OCI-LY3 (cell line): Measurements from ENCODE around the gene KIF17.
"Not testable (repeated sequence)": the region's sequence is repeated elsewhere in the genome, so short reads cannot be mapped to it uniquely, and the experiment has no call there.

Experiments
- H2AFZ ChIP-seq: fragments of 200-600, 300-600 bp; shearing (Covaris generic); 2 replicates; pipeline ENCODE4 v1.6.0; 2014; ENCODE audit warnings: antibody characterized with exemption, low read depth, low read length
- H3K27ac ChIP-seq: fragments of 200-600, 300-600 bp; sonication (generic); 2 replicates; pipeline ENCODE4 v1.5.1; 2014; ENCODE audit warnings: mild to moderate bottlenecking, low read length, moderate library complexity, mixed read lengths
- H3K27me3 ChIP-seq: fragments of 200-600, 300-600 bp; sonication (generic); 2 replicates; pipeline ENCODE4 v1.6.1; 2014; ENCODE audit warnings: low read depth, low read length, mixed read lengths
- H3K36me3 ChIP-seq: fragments of 200-600, 300-600 bp; sonication (generic); replicated peaks from 2 replicates; pipeline ENCODE3; 2014; ENCODE audit warnings: low read depth, low read length, mixed read lengths
- H3K4me1 ChIP-seq: fragments of 300-600, 200-600 bp; sonication (generic); 2 replicates; pipeline ENCODE4 v1.6.1; 2014; ENCODE audit warnings: low read length, mixed read lengths
- H3K4me2 ChIP-seq: fragments of 200-600, 300-600 bp; sonication (generic); 2 replicates; pipeline ENCODE4 v1.6.1; 2014; ENCODE audit warnings: low read length, mixed read lengths
- H3K4me3 ChIP-seq: fragments of 300-600, 200-600 bp; sonication (generic); 2 replicates; pipeline ENCODE4 v1.5.1; 2014; ENCODE audit warnings: antibody characterized with exemption, mild to moderate bottlenecking, low read length, moderate library complexity
- H3K79me2 ChIP-seq: fragments of 300-600, 200-600 bp; shearing (Covaris generic); 2 replicates; pipeline ENCODE4 v1.6.1; 2014; ENCODE audit warnings: mild to moderate bottlenecking, low read length, mixed read lengths
- H3K9ac ChIP-seq: fragments of 300-600, 200-600 bp; shearing (Covaris generic); 2 replicates; pipeline ENCODE4 v1.6.0; 2014; ENCODE audit warnings: mild to moderate bottlenecking, low read length, moderate library complexity
- H3K9me3 ChIP-seq: fragments of 200-600, 300-600 bp; shearing (Covaris generic); 2 replicates; pipeline ENCODE4 v1.6.1; 2014; ENCODE audit warnings: low read length, mixed read lengths; ENCODE audit not compliant: insufficient read depth
- H4K20me1 ChIP-seq: fragments of 200-600, 300-600 bp; sonication (generic); 2 replicates; pipeline ENCODE4 v1.6.1; 2016; ENCODE audit warnings: low read length, mixed read lengths; ENCODE audit not compliant: insufficient read depth
- EZH2phosphoT487 ChIP-seq: fragments of 200-600 bp; shearing (Covaris generic); IDR thresholded peaks from 2 replicates; pipeline ENCODE4 v1.6.1; 2018; ENCODE audit warnings: antibody characterized with exemption, mixed run types, low read depth
- TF ChIP-seq, protein P1 (sequence below): fragments of 200-600, 300-600 bp; sonication (generic); IDR thresholded peaks from 2 replicates; pipeline ENCODE4 v1.5.1; 2014; ENCODE audit warnings: antibody characterized with exemption, low read length, low read depth

The KIF17 gene

DNA sequence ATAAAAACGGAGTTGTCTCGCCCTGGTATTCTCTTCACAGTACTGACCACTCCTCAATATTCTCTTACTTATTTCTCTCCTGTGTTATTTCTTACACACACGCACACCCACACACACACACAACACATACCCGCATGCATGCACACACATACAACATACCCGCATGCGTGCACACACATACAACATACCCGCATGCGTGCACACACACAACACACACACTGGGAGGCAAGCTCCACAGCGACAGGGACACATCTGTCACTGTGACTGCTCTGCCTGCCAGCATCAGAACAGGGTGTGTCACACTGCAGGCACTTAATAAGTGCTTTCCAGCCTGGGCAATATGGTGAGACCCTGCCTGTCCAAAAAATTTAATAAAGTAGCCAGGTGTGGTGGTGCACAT is 35.8 kb downstream of the KIF17 start:
- Histone ChIP-seq H3K27ac (no peak overlapping the region), H3K9ac (no peak overlapping the region), H3K4me1 (peaks cover 8% of the 10 kb centered on the region), H3K27me3 (0 out of 2 replicates have a peak, but pooled peaks cover 4% of the 10 kb centered on the region), H2AFZ (no peak overlapping the region), H3K4me2 (no peak overlapping the region), H3K79me2 (no peaks in the 10 kb centered on the region), H4K20me1 (no peaks in the 10 kb centered on the region), H3K36me3 (no peaks in the 10 kb centered on the region), H3K4me3 (no peak overlapping the region), H3K9me3 (no peaks in the 10 kb centered on the region)
- TF ChIP-seq, protein P1, sequence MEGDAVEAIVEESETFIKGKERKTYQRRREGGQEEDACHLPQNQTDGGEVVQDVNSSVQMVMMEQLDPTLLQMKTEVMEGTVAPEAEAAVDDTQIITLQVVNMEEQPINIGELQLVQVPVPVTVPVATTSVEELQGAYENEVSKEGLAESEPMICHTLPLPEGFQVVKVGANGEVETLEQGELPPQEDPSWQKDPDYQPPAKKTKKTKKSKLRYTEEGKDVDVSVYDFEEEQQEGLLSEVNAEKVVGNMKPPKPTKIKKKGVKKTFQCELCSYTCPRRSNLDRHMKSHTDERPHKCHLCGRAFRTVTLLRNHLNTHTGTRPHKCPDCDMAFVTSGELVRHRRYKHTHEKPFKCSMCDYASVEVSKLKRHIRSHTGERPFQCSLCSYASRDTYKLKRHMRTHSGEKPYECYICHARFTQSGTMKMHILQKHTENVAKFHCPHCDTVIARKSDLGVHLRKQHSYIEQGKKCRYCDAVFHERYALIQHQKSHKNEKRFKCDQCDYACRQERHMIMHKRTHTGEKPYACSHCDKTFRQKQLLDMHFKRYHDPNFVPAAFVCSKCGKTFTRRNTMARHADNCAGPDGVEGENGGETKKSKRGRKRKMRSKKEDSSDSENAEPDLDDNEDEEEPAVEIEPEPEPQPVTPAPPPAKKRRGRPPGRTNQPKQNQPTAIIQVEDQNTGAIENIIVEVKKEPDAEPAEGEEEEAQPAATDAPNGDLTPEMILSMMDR: no peak
- no peak for TF ChIP-seq EZH2phosphoT487

DNA sequence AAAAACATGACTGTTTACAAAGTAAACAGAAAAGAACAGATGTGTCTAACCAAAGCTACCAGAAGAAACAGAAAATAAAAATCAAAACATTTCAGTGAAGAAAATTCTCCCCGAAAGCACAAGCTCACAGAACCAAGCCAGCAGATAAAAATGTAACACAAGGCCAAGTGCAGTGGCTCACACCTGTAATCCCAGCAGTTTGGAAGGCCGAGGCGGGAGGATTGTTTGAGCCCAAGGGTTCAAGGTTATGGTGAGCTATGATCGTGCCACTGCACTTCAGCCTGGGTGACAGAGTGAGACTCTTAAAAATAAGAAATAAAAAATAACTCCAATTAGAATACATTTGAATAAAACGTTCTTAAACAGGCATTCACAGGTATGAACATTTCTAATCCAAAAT is 37.5 kb downstream of the KIF17 start:
- Histone ChIP-seq H3K79me2 (no peaks in the 10 kb centered on the region), H3K4me2 (no peak overlapping the region), H3K9ac (no peak overlapping the region), H3K9me3 (no peaks in the 10 kb centered on the region), H4K20me1 (no peaks in the 10 kb centered on the region), H3K4me1 (peaks cover 8% of the 10 kb centered on the region), H3K36me3 (no peaks in the 10 kb centered on the region), H2AFZ (no peak overlapping the region), H3K4me3 (no peak overlapping the region), H3K27ac (no peak overlapping the region), H3K27me3 (0 out of 2 replicates have a peak, but pooled peaks cover 4% of the 10 kb centered on the region)
- no peak for TF ChIP-seq EZH2phosphoT487
- TF ChIP-seq, protein P1: no peak

DNA sequence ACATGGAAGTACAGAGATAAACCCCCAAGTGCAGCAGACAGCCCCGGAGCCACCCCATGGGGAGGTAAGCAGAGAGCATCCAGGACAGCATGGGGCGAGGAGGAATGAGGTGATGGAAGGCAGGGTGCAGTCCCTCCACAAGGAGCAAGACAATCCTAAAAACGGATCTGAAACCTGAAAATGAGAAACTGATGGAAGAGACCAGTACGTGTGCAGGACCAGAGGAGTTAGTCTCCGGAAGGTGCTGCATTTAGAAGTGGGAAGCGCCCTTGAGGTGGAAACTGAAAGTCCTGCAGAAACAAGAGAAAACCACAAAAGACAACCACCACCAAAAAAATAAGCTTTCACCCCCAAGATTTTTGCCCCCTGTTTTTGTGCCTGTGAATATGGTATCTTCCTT is 39.2 kb downstream of the KIF17 start:
- H3K4me3 ChIP-seq: no peak overlapping the region
- no peaks in the 10 kb centered on the region for H3K79me2 ChIP-seq
- no peaks in the 10 kb centered on the region for H3K36me3 ChIP-seq
- peaks cover 8% of the 10 kb centered on the region for H3K4me1 ChIP-seq
- H3K9me3 ChIP-seq: no peaks in the 10 kb centered on the region
- TF ChIP-seq EZH2phosphoT487: no peak
- TF ChIP-seq, protein P1: no peak
- H3K4me2 ChIP-seq: peak overlapping the region; percentile 32
- no peak overlapping the region for H3K9ac ChIP-seq
- H3K27me3 ChIP-seq: 0 out of 2 replicates have a peak, but pooled peaks cover 4% of the 10 kb centered on the region
- H4K20me1 ChIP-seq: no peaks in the 10 kb centered on the region
- H2AFZ ChIP-seq: no peak overlapping the region
- no peak overlapping the region for H3K27ac ChIP-seq

DNA sequence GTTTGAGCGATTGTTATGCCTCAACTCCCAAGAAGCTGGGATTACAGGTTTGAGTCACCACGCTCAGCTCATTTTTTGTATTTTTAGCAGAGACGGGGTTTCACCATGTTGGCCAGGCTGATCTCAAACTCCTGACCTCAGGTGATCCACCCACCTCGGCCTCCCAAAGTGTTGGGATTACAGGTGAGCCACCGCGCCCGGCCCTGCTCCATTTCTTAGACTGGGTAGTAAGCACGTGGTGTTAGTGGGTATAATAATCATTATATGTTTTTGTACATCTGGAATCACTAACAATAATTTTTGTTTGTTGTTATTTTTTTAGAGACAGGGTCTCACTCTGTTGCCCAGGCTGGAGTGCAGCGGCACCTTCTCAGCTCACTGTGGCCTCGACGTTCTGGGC is 44.2 kb downstream of the KIF17 start:
- not testable (repeated sequence) for H3K9me3 ChIP-seq, H2AFZ ChIP-seq, H3K9ac ChIP-seq, H3K36me3 ChIP-seq, H3K4me1 ChIP-seq, H3K79me2 ChIP-seq, H3K27ac ChIP-seq, H3K4me2 ChIP-seq, H3K4me3 ChIP-seq, H3K27me3 ChIP-seq, H4K20me1 ChIP-seq

DNA sequence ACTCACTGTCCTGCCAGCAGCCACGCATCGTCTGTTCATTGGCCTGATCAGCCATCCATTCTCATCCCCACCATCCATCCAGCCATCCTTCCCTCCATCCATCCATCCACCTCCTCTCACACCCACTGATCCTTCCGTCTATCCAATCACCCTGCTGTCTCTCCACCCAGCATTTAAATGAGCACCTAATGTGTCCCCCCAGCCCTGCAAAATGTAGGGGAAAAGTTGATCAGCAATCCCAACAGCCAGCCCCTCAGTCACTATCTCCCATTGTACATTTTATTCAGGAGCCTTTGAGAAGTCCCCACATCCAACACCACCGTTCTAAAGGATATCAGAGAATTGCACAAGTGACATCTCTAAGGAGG is 45.6 kb downstream of the KIF17 start:
- H3K27ac ChIP-seq: no peak overlapping the region
- no peak overlapping the region for H3K9ac ChIP-seq
- no peaks in the 10 kb centered on the region for H4K20me1 ChIP-seq
- no peak overlapping the region for H2AFZ ChIP-seq
- TF ChIP-seq EZH2phosphoT487: no peak
- H3K36me3 ChIP-seq: no peaks in the 10 kb centered on the region
- H3K27me3 ChIP-seq: no peaks in the 10 kb centered on the region
- H3K79me2 ChIP-seq: no peaks in the 10 kb centered on the region
- H3K4me3 ChIP-seq: no peak overlapping the region
- no peak overlapping the region for H3K4me2 ChIP-seq
- no peaks in the 10 kb centered on the region for H3K4me1 ChIP-seq
- H3K9me3 ChIP-seq: no peaks in the 10 kb centered on the region
